T-helper 1 cell treated with Interleukin-12 subunit alpha and Interleukin-12 subunit beta and Interleukin-4 antibody, amounts not matched to agents 30 μg/mL and 1 μg/mL, for 36 hours (primary cell): ENCODE data around the gene SBSN.

Experiments
- H3K27ac Mint-ChIP-seq: one replicate; pipeline ENCODE4 v1.8.0; 2021; ENCODE audit warnings: mild to moderate bottlenecking, mixed read lengths
- H3K27me3 Mint-ChIP-seq: one replicate; pipeline ENCODE4 v1.8.0; 2021; ENCODE audit warnings: low read depth, mixed read lengths
- H3K36me3 Mint-ChIP-seq: one replicate; pipeline ENCODE4 v1.8.0; 2021; ENCODE audit warnings: low read depth, mixed read lengths
- H3K4me1 Mint-ChIP-seq: one replicate; pipeline ENCODE4 v1.8.0; 2021; ENCODE audit warnings: low read depth, mixed read lengths
- H3K4me3 Mint-ChIP-seq: one replicate; pipeline ENCODE4 v1.8.0; 2021; ENCODE audit warnings: mild to moderate bottlenecking, moderate library complexity, mixed read lengths
- H3K9me3 Mint-ChIP-seq: one replicate; pipeline ENCODE4 v1.8.0; 2021; ENCODE audit warnings: mixed read lengths

SBSN gene

GRCh38 chr19:35528218-35529038 lies at the start of gene SBSN:
TSS of gene SBSN (minus strand) at chr19:35528311. CDS start at chr19:35528281, 30 bp downstream.
- Mint-ChIP-seq H3K4me3 (no peak within 1 kb of the TSS), H3K36me3 (no peaks in the 10 kb centered on the region), H3K27ac (peak within 1 kb of the TSS; percentile 34), H3K4me1 (peaks cover 4% of the 10 kb centered on the region), H3K9me3 (no peaks in the 10 kb centered on the region), H3K27me3 (peaks cover 33% of the 10 kb centered on the region)

- H3K4me3 Mint-ChIP-seq: no peak overlapping the region
- H3K27me3 Mint-ChIP-seq: peaks cover 23% of the 10 kb centered on the region
- no peak overlapping the region for H3K27ac Mint-ChIP-seq
- peaks cover 16% of the 10 kb centered on the region for H3K9me3 Mint-ChIP-seq
- no peaks in the 10 kb centered on the region for H3K36me3 Mint-ChIP-seq
- H3K4me1 Mint-ChIP-seq: no peaks in the 10 kb centered on the region
These were observed 43.4 kb upstream of the SBSN start for GRCh38 chr19:35571406-35571965.

- Mint-ChIP-seq H3K4me1 (no peaks in the 10 kb centered on the region), H3K27ac (no peak overlapping the region), H3K4me3 (no peak overlapping the region), H3K27me3 (peaks cover 23% of the 10 kb centered on the region), H3K9me3 (no peaks in the 10 kb centered on the region), H3K36me3 (no peaks in the 10 kb centered on the region)
These were observed 41.2 kb upstream of the SBSN start for GRCh38 chr19:35569281-35569781.

GRCh38 chr19:35566738-35567137 lies 38.6 kb upstream of the SBSN start:
- Mint-ChIP-seq H3K4me3 (no peak overlapping the region), H3K27me3 (peaks cover 19% of the 10 kb centered on the region)

GRCh38 chr19:35565016-35565856 lies 37.1 kb upstream of the SBSN start:
- Mint-ChIP-seq H3K9me3 (no peaks in the 10 kb centered on the region), H3K36me3 (no peaks in the 10 kb centered on the region), H3K4me3 (no peak overlapping the region), H3K27ac (no peak overlapping the region), H3K4me1 (no peaks in the 10 kb centered on the region), H3K27me3 (peaks cover 18% of the 10 kb centered on the region)

More at GRCh38 chr19:35566738-35567137, 38.6 kb upstream of the SBSN start:
- Mint-ChIP-seq H3K27ac (no peak overlapping the region), H3K4me1 (no peaks in the 10 kb centered on the region), H3K36me3 (no peaks in the 10 kb centered on the region), H3K9me3 (no peaks in the 10 kb centered on the region)

- H3K4me1 Mint-ChIP-seq: no peaks in the 10 kb centered on the region
- H3K36me3 Mint-ChIP-seq: no peaks in the 10 kb centered on the region
- H3K27me3 Mint-ChIP-seq: peaks cover 27% of the 10 kb centered on the region
- no peak within 1 kb of the TSS for H3K27ac Mint-ChIP-seq
- no peaks in the 10 kb centered on the region for H3K9me3 Mint-ChIP-seq
- H3K4me3 Mint-ChIP-seq: no peak within 1 kb of the TSS
These were observed 35.2 kb upstream of the SBSN start, which contains the start of gene ATP4A for GRCh38 chr19:35563207-35563829. TSS of gene ATP4A (minus strand) at chr19:35563658. CDS start at chr19:35563629, 29 bp downstream.

- no peak overlapping the region for H3K27ac Mint-ChIP-seq
- H3K4me1 Mint-ChIP-seq: no peaks in the 10 kb centered on the region
- H3K4me3 Mint-ChIP-seq: no peak overlapping the region
- H3K9me3 Mint-ChIP-seq: no peaks in the 10 kb centered on the region
- no peaks in the 10 kb centered on the region for H3K36me3 Mint-ChIP-seq
- peaks cover 29% of the 10 kb centered on the region for H3K27me3 Mint-ChIP-seq
These were observed 34.7 kb upstream of the SBSN start for GRCh38 chr19:35562776-35563175.

- H3K36me3 Mint-ChIP-seq: no peaks in the 10 kb centered on the region
- no peaks in the 10 kb centered on the region for H3K4me1 Mint-ChIP-seq
- H3K4me3 Mint-ChIP-seq: no peak overlapping the region
- no peaks in the 10 kb centered on the region for H3K9me3 Mint-ChIP-seq
- no peak overlapping the region for H3K27ac Mint-ChIP-seq
- peaks cover 32% of the 10 kb centered on the region for H3K27me3 Mint-ChIP-seq
These were observed 34.2 kb upstream of the SBSN start for GRCh38 chr19:35562336-35562735.

GRCh38 chr19:35561436-35561835 lies 33.3 kb upstream of the SBSN start:
- Mint-ChIP-seq H3K9me3 (no peaks in the 10 kb centered on the region), H3K4me1 (peaks cover 2% of the 10 kb centered on the region), H3K4me3 (no peak overlapping the region), H3K27me3 (peaks cover 40% of the 10 kb centered on the region), H3K27ac (no peak overlapping the region), H3K36me3 (peaks cover 2% of the 10 kb centered on the region)

- Mint-ChIP-seq H3K4me1 (peaks cover 4% of the 10 kb centered on the region), H3K36me3 (peaks cover 2% of the 10 kb centered on the region), H3K4me3 (no peak overlapping the region), H3K27me3 (peaks cover 48% of the 10 kb centered on the region), H3K27ac (no peak overlapping the region), H3K9me3 (no peaks in the 10 kb centered on the region)
These were observed 32.6 kb upstream of the SBSN start for GRCh38 chr19:35560677-35561076.

- H3K36me3 Mint-ChIP-seq: peaks cover 2% of the 10 kb centered on the region
- peaks cover 4% of the 10 kb centered on the region for H3K4me1 Mint-ChIP-seq
- no peak overlapping the region for H3K27ac Mint-ChIP-seq
- no peaks in the 10 kb centered on the region for H3K9me3 Mint-ChIP-seq
- H3K27me3 Mint-ChIP-seq: peaks cover 48% of the 10 kb centered on the region
- H3K4me3 Mint-ChIP-seq: no peak overlapping the region
These were observed 32.2 kb upstream of the SBSN start for GRCh38 chr19:35560271-35560670.

- H3K27me3 Mint-ChIP-seq: peaks cover 48% of the 10 kb centered on the region
- H3K36me3 Mint-ChIP-seq: peaks cover 2% of the 10 kb centered on the region
- H3K9me3 Mint-ChIP-seq: no peaks in the 10 kb centered on the region
- no peak overlapping the region for H3K4me3 Mint-ChIP-seq
- no peak overlapping the region for H3K27ac Mint-ChIP-seq
- H3K4me1 Mint-ChIP-seq: peaks cover 4% of the 10 kb centered on the region
These were observed 31.7 kb upstream of the SBSN start for GRCh38 chr19:35559781-35560180.

- no peaks in the 10 kb centered on the region for H3K9me3 Mint-ChIP-seq
- peaks cover 2% of the 10 kb centered on the region for H3K36me3 Mint-ChIP-seq
- peaks cover 48% of the 10 kb centered on the region for H3K27me3 Mint-ChIP-seq
- peaks cover 4% of the 10 kb centered on the region for H3K4me1 Mint-ChIP-seq
- H3K4me3 Mint-ChIP-seq: no peak overlapping the region
- H3K27ac Mint-ChIP-seq: no peak overlapping the region
These were observed 31.2 kb upstream of the SBSN start for GRCh38 chr19:35559281-35559659.
